ENCODE data around the gene STKLD1.
A peak's percentile ranks its signal among the peaks of the same experiment; 100 is the strongest.
"Not testable (repeated sequence)": the region's sequence is repeated elsewhere in the genome, so short reads cannot be mapped to it uniquely, and the experiment has no call there.

The STKLD1 gene

DNA sequence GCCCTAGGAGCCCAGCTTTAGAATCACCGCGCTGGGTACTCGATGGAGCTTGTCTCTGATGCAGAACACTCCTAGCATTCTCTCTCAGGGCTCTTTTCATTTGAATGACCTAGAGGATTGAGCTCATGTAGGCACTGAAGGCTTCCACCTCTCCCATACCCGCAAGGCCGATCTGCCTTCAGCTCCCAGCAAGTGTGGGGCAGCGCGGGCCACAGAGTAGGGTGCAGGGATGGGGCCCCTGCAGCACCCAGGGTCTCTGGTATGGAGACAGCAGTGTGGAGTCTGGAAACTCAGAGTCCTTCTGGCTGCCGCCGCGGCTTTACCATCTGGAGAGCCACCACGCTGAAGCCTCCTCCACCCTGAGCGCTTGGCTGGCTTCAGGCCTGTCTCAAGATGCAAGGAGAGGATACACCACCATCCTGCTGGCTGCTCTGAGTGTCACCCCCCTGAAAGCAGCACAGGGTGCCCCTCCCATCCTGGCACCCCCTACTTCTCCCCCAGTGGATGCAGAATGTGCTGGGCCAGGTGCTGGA, 12.9 kb downstream of the STKLD1 start:
- DNase-seq: no peak

GRCh38 chr9:133389562-133389961, 13.4 kb downstream of the STKLD1 start:
- no peak for DNase-seq

GRCh38 chr9:133390713-133391112, 14.5 kb downstream of the STKLD1 start:
- no peak for DNase-seq

GRCh38 chr9:133391449-133391848, 15.3 kb downstream of the STKLD1 start:
- not testable (repeated sequence) for DNase-seq

GRCh38 chr9:133392308-133392707, 16.1 kb downstream of the STKLD1 start:
- DNase-seq: not testable (repeated sequence)

GRCh38 chr9:133393399-133393798, 17.2 kb downstream of the STKLD1 start:
- DNase-seq: no peak

DNA sequence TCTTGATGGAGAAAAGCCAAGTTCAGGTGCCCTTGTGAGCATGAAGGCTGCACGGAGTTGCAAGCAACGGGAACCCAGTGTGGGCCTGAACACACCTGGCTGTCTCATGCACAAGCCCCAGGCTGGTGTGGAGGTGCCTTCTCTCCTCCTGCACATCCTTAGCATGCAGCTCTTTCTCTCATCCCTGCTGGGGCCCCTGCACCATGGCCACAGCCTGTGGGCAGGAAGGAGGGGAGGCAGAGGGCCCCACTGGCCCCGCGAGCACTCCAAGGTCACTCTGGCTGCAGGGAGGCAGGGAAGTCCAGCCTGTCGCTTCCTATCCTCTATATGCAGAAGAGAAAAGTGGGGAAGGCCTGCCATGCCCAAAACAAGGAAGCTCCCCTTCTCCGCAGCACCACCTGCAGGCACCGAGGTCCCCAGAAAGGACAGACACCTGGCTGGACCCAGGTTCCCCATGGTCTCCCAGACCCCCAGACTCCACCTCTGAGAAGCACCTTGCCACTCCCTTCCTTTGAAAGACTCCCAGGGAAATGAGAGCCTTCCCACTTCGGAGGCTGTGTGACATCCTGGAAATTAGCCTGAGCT, 18.6 kb downstream of the STKLD1 start:
- DNase-seq: no peak

DNA sequence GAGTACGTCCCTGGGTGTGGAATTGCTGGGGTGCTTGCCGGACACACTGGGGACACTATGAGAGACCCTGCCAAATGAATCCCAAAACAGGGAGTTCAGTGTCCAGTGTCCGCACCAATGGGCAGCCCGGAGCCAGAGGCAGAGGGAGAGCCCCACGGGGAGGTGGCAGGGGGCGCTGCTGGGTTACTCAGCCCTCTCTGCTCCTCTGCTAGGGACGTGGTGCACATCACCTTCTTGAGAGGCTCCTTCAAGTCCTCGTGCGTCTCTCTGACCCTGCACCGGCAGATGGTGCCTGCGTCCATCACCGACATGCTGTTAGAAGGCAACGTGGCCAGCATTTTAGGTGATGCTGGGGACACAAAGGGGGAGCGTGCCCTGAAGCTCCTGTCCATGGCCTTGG, 20.8 kb downstream of the STKLD1 start:
- no peak for DNase-seq

DNA sequence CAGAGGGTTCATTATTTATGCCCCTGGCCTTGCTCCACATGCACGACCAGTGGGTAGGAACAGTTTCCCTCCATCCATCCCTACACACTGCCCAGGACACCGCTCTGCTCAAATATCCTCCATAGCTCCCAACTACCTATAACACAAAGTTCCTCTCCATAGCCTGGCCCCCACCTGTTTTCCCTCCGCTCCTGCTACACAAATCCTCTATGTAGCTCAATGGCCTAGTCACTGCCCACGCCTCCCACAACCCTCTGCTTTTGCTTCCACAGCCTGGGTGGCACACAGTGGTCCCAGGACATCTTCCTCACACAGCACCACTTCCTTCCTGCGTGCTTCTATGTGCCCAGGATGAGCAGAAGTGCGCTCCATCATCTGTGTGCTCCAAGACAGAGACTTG, 21.2 kb downstream of the STKLD1 start:
- DNase-seq: no peak

- DNase-seq: no peak
Measured at GRCh38 chr9:133397895-133398294, 21.7 kb downstream of the STKLD1 start.

DNA sequence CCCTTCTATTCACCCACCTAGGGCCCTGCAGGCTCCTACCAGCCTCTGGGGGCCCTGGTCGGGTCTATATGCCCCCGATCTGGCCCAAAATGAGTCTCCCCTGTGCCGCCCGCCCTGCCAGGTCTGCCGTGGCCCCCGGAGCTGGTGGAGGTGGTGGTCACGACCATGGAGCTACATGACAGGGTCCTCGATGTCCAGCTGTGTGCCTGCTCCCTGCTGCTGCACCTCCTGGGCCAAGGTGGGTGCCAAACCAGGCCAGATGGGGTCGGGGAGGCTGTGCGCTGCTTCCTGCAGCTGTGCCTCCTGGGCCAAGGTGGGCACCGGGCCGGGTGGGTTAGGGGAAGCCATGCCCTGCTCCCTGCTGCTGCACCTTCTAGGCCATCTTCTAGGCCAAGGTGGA, 24.1 kb downstream of the STKLD1 start:
- DNase-seq: no peak

GRCh38 chr9:133401588-133401987, 25.4 kb downstream of the STKLD1 start:
- DNase-seq: no peak

- no peak for DNase-seq
Measured at GRCh38 chr9:133402689-133403088, 26.5 kb downstream of the STKLD1 start.

DNA sequence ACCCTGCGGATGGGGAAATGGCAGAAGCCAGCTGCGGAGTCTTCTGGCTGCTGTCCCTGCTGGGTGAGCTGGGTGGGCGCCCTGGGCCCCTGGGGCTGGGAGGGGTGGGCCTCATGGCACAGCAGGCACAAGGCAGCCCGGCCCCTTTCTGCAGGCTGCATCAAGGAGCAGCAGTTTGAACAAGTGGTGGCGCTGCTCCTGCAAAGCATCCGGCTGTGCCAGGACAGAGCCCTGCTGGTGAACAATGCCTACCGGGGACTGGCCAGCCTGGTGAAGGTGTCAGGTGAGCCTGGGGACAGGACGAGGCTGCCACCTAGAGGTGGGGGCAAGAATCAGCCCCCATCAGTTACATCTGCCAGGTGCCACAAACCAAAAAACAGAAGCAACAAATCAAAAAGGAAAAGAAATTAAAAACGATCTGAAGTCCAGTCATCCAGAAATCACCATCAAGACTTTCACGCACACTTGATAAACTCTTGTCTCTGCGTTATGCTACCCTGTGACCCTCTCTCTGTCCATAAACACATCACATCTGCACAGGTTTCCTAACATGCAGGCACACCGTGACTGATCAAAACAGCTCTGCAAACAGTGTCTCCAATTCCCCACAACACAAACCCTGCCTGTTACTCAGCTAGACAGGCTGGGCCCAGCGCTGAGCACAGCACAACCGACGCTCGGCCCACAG, 27.7 kb downstream of the STKLD1 start:
- peak; percentile 68 for DNase-seq

GRCh38 chr9:133404454-133405002, 28.4 kb downstream of the STKLD1 start:
- no peak for DNase-seq

GRCh38 chr9:133405508-133406438, 29.6 kb downstream of the STKLD1 start:
- no peak for DNase-seq

DNA sequence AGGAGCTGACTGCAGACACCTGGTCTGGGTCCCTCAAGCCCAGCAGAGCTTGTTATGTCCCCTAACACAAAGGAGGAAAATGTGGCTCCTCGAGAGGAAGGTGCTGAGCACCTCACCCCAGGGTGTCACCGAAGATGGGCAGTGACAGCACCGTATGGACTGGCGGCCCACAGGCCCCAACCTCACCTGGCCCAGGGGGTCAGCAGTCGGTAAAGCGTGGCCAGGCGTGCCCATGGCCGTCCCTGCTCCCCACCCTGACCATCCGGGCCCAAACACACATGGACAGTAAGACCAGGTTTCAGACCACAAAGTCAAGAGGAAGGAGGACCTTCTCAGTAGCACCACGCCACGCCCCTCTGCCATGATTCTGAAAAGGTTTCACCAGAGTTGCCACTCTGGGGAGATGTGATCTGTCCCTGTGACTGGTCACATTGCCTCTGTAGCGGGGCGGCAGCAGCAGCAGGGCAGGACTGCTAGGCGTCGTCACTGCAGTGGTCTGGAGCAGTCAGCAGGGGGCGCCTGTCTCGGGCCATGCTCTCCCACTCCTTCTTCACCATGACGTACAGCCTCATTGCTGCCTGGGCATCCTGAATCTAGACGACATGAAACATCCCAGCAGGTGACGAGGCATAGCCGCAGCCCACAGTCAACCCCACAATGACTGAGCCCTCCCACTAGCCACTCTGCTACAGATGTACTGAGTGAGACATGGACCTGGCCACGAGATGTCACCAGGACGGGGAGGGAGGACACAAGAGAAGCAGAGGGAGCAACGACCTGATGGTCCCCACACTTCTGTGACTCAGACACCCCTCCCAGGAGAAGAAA, 30.5 kb downstream of the STKLD1 start:
- peak; percentile 84 for DNase-seq

GRCh38 chr9:133408042-133408441, 31.9 kb downstream of the STKLD1 start:
- DNase-seq: no peak

- DNase-seq: no peak
Measured at GRCh38 chr9:133415170-133415569, 39.0 kb downstream of the STKLD1 start.

DNA sequence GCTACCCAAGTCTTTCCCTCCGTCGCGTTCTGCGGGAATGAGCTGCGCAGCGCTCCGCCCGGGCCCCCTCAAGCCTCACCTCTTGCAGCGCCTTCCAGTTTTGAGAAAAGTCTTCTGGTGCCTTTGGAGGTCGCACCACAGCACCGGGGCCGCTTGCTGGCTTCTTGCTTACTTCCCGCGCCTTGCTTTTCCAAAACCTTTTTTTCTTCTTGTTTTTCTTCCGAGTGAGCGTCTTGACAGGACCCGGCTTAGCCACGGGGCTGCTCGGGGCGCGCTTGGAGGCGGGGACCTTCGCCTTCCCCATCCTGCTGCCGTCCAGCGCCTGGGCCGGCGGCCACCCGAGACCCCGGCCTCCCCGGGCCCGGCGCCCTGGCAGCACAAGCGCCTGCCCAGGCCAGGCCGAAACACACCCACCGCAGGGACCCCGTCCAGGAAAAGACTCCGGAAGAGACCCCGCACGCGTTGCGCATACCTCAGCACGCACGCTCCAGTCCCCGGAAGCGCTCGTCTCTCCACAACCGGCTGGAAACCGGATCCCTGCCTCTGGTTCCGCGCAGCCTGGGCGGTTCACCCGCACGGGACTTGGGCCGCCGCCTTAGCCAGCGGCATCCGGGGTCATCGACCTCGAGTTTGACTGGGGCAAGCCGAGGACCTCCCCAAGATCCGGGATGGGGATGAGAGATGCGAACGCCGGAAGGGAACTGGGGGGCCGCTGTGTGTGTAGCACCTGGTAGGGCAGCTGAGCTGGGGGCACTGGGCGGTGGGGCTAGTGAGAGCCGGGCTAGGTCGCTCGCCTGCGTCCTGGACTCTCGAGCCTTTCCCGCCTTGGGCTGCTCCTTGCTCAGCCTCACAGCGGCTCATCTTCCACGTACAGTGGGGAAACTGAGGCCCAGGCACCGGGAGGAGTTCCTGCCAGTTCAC, 41.6 kb downstream of the STKLD1 start, which contains the start of gene REXO4:
TSS of gene REXO4 (minus strand) at position 470 of the 921 bp plus-strand sequence. CDS start at position 304, 166 bp downstream.
- peak; percentile 87 for DNase-seq

- DNase-seq: no peak
Measured at GRCh38 chr9:133419005-133419404, 42.8 kb downstream of the STKLD1 start.
